Measurements from ENCODE around the gene NEURL1. TPM values are rescaled to one million over a fixed set of nuclear protein-coding genes. Genes with fewer than 3 reads are reported as not detected.
"Not testable (repeated sequence)": the region's sequence is repeated elsewhere in the genome, so short reads cannot be mapped to it uniquely, and the experiment has no call there.

Gene NEURL1
- total RNA-seq, 1 donor, result not detected

GRCh38 chr10:103502849-103503660, 9.6 kb downstream of the NEURL1 start:
- DNase-seq (ENCODE audit: insufficient read length, low spot score, missing footprints), result peak; percentile 54
- Histone ChIP-seq H3K79me2 (ENCODE audit: insufficient read depth, low read length) (no peaks in the 10 kb centered on the region), H4K20me1 (ENCODE audit: insufficient read depth, low read length) (peaks cover 5% of the 10 kb centered on the region), H3K4me2 (ENCODE audit: insufficient read depth, low read length) (no peak overlapping the region), H3K4me3 (ENCODE audit: insufficient read depth, low read length) (no peak overlapping the region), H3K4me1 (ENCODE audit: insufficient read depth, low read length) (peaks cover 10% of the 10 kb centered on the region), H3K27me3 (ENCODE audit: insufficient read depth, low read length) (peaks cover 77% of the 10 kb centered on the region), H3K27ac (ENCODE audit: low read depth, low read length) (no peak overlapping the region), H3K9me3 (ENCODE audit: low read depth, low read length) (no peaks in the 10 kb centered on the region), H2AFZ (ENCODE audit: low read length) (no peak overlapping the region), H3K36me3 (ENCODE audit: insufficient read depth, low read length) (no peaks in the 10 kb centered on the region)
- no peak for TF ChIP-seq CTCF (IDR thresholded peaks at IDR 0.05; ENCODE audit: extremely low read depth, low read depth, low read length)

GRCh38 chr10:103503777-103504176, 10.3 kb downstream of the NEURL1 start:
- Histone ChIP-seq H3K4me1 (ENCODE audit: insufficient read depth, low read length) (peaks cover 10% of the 10 kb centered on the region), H3K27me3 (ENCODE audit: insufficient read depth, low read length) (peaks cover 79% of the 10 kb centered on the region)
- not testable (repeated sequence) for H3K4me2 ChIP-seq (ENCODE audit: insufficient read depth, low read length); H3K9me3 ChIP-seq (ENCODE audit: low read depth, low read length); H4K20me1 ChIP-seq (ENCODE audit: insufficient read depth, low read length); H3K79me2 ChIP-seq (ENCODE audit: insufficient read depth, low read length); H3K27ac ChIP-seq (ENCODE audit: low read depth, low read length); DNase-seq (ENCODE audit: insufficient read length, low spot score, missing footprints); H3K4me3 ChIP-seq (ENCODE audit: insufficient read depth, low read length); H2AFZ ChIP-seq (ENCODE audit: low read length); H3K36me3 ChIP-seq (ENCODE audit: insufficient read depth, low read length)

DNA sequence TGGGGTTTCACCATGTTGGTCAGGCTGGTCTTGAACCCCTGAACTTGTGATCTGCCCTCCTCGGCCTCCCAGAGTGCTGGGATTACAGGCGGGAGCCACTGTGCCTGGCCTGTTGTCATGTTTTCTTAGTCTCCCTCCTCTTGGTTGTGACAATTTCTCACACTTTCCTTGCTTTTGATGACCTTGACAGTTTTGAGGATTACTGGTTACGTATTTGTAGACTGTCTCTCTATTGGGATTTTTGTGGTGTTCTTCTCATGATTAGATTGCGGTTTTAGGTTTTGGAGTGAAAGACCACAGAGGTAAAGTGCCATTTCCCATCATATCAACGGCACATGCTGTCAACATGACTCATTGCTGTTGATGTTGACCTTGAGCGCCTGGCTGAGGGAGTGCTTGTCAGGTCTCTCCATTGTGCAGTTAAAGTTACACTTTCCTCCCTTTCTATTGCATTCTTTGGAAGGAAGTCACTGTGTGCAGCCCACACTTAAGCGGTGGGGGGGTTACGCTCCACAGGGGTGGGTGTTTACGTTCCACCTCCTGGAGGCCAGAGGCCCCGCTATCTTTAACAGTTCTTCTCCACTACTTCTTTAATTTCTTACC, 10.8 kb downstream of the NEURL1 start:
- Histone ChIP-seq H3K4me3 (ENCODE audit: insufficient read depth, low read length) (no peak overlapping the region), H3K79me2 (ENCODE audit: insufficient read depth, low read length) (no peaks in the 10 kb centered on the region), H3K4me2 (ENCODE audit: insufficient read depth, low read length) (peak overlapping the region; percentile 10), H3K27me3 (ENCODE audit: insufficient read depth, low read length) (peaks cover 77% of the 10 kb centered on the region), H3K4me1 (ENCODE audit: insufficient read depth, low read length) (peaks cover 10% of the 10 kb centered on the region), H4K20me1 (ENCODE audit: insufficient read depth, low read length) (peaks cover 5% of the 10 kb centered on the region), H3K27ac (ENCODE audit: low read depth, low read length) (no peak overlapping the region), H3K9me3 (ENCODE audit: low read depth, low read length) (no peaks in the 10 kb centered on the region), H2AFZ (ENCODE audit: low read length) (no peak overlapping the region), H3K36me3 (ENCODE audit: insufficient read depth, low read length) (no peaks in the 10 kb centered on the region)
- peak; percentile 93 for DNase-seq (ENCODE audit: insufficient read length, low spot score, missing footprints)
- no peak for TF ChIP-seq CTCF (IDR thresholded peaks at IDR 0.05; ENCODE audit: extremely low read depth, low read depth, low read length)

GRCh38 chr10:103506061-103506460, 12.6 kb downstream of the NEURL1 start:
- Histone ChIP-seq H3K4me2 (ENCODE audit: insufficient read depth, low read length) (no peak overlapping the region), H3K36me3 (ENCODE audit: insufficient read depth, low read length) (no peaks in the 10 kb centered on the region), H3K79me2 (ENCODE audit: insufficient read depth, low read length) (no peaks in the 10 kb centered on the region), H2AFZ (ENCODE audit: low read length) (no peak overlapping the region), H3K4me1 (ENCODE audit: insufficient read depth, low read length) (peaks cover 10% of the 10 kb centered on the region), H3K27ac (ENCODE audit: low read depth, low read length) (no peak overlapping the region), H3K4me3 (ENCODE audit: insufficient read depth, low read length) (no peak overlapping the region), H4K20me1 (ENCODE audit: insufficient read depth, low read length) (peaks cover 5% of the 10 kb centered on the region), H3K9me3 (ENCODE audit: low read depth, low read length) (no peaks in the 10 kb centered on the region), H3K27me3 (ENCODE audit: insufficient read depth, low read length) (peaks cover 73% of the 10 kb centered on the region)
- TF ChIP-seq CTCF (IDR thresholded peaks at IDR 0.05; ENCODE audit: extremely low read depth, low read depth, low read length), result no peak
- DNase-seq (ENCODE audit: insufficient read length, low spot score, missing footprints), result peak; percentile 58

Data from osteoblast (primary cell).